ENCODE results near the gene G2E3.

DNA sequence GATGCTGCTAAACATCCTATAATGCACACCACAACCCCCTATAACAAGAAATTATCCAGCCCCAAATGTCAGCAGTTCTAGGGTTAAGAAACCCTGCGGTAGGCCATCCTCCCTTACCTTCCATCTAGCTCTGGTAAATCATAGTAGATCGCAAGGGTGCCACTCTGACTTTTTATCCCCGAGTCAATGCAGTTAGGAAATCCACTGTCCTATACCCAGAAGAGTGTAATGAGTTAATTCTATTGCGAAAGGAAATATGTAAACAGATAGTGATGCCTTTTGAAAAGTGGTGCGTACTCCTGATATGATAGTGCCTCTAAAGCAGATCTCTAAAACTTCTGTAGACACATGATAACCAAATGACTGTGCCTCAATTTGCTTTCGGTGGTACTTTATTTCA, 93.0 kb downstream of the G2E3 start:
- no peak for TF ChIP-seq EZH2 (IDR thresholded peaks at IDR 0.05)
- TF ChIP-seq, protein P1, sequence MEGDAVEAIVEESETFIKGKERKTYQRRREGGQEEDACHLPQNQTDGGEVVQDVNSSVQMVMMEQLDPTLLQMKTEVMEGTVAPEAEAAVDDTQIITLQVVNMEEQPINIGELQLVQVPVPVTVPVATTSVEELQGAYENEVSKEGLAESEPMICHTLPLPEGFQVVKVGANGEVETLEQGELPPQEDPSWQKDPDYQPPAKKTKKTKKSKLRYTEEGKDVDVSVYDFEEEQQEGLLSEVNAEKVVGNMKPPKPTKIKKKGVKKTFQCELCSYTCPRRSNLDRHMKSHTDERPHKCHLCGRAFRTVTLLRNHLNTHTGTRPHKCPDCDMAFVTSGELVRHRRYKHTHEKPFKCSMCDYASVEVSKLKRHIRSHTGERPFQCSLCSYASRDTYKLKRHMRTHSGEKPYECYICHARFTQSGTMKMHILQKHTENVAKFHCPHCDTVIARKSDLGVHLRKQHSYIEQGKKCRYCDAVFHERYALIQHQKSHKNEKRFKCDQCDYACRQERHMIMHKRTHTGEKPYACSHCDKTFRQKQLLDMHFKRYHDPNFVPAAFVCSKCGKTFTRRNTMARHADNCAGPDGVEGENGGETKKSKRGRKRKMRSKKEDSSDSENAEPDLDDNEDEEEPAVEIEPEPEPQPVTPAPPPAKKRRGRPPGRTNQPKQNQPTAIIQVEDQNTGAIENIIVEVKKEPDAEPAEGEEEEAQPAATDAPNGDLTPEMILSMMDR (IDR thresholded peaks at IDR 0.05), result no peak
- TF ChIP-seq EZH2phosphoT487 (IDR thresholded peaks at IDR 0.05), result no peak

Measured in neural progenitor cell (in vitro differentiated cells).